BJ (cell line): ENCODE data around the gene ETV7. TPM values are rescaled to one million over a fixed set of nuclear protein-coding genes. Genes with fewer than 3 reads are reported as not detected.

Experiments
- CTCF ChIA-PET: fragments of 350-600 bp; formaldehyde crosslinking; extraction: SDS; loops from one replicate; lab custom pipeline; 2021; ENCODE audit warnings: antibody characterized with exemption, inconsistent platforms; lab: Yijun Ruan, JAX
- POLR2A ChIA-PET: fragments of 300-600 bp; sonication (Branson Sonifier 250); formaldehyde crosslinking; extraction: SDS; loops from one replicate; lab custom pipeline; 2021; ENCODE audit warnings: antibody characterized with exemption; lab: Charles Lee
- DNase-seq: peaks from one replicate; pipeline ENCODE4 v3.0.0-alpha.2; 2011; ENCODE audit warnings: low read depth
- H3K27me3 ChIP-seq: 2 replicates; pipeline ENCODE4 v1.6.0; 2011; ENCODE audit warnings: low read length; ENCODE audit not compliant: control insufficient read depth, insufficient read depth
- H3K36me3 ChIP-seq: 2 replicates; pipeline ENCODE4 v1.5.1; 2011; ENCODE audit warnings: low read length; ENCODE audit not compliant: control insufficient read depth, insufficient read depth
- H3K4me3 ChIP-seq: 2 replicates; pipeline ENCODE4 v1.5.1; 2011; ENCODE audit warnings: low read depth, mild to moderate bottlenecking, control low read depth, low read length
- polyA plus RNA-seq: library from polyadenylated mRNA; depleted of rRNA; stranded (reverse); fragments of >200 nt; gene quantifications from 2 replicates; pipeline ENCODE4 v1.2.3, GENCODE V29; 2011
- TF ChIP-seq, protein P1 (sequence below): IDR thresholded peaks from 2 replicates; pipeline ENCODE4 v1.5.1; 2011; ENCODE audit warnings: low read depth, mild to moderate bottlenecking, control low read depth, inconsistent platforms, low read length, moderate library complexity; ENCODE audit not compliant: insufficient read depth

ETV7 gene
- polyA plus RNA-seq, 1 experiment: 1.8 TPM

DNA sequence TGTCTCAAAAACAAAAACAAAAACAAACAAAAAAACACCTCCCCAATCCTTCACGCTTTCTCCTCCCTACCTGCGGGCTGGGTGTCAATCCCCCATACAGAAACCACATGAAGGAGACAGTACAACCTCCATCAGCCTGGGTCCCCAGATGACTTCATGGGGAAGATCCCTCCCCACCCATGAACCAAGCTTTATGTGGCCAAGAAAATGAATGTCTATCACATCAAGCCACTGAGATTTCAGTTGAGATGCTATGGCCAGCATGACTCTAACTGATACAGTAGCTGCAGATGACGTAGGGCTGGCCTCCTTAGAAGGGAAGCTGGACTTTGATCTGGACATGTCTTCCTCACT is 29.6 kb downstream of the ETV7 start:
- no peak overlapping the region for H3K4me3 ChIP-seq
- H3K36me3 ChIP-seq: no peaks in the 10 kb centered on the region
- POLR2A ChIA-PET: no interaction called here
- CTCF ChIA-PET: interaction anchor here (0.9 to 13.4 kb wide), 9 partner anchors 12 to 330 kb away, joined by 3 to 132 read pairs (median 5); partner anchors contain the start of gene MAPK14
- DNase-seq: no peak
- peaks cover 1% of the 10 kb centered on the region; the same call in 1 of the 2 replicates for H3K27me3 ChIP-seq
- TF ChIP-seq, protein P1, sequence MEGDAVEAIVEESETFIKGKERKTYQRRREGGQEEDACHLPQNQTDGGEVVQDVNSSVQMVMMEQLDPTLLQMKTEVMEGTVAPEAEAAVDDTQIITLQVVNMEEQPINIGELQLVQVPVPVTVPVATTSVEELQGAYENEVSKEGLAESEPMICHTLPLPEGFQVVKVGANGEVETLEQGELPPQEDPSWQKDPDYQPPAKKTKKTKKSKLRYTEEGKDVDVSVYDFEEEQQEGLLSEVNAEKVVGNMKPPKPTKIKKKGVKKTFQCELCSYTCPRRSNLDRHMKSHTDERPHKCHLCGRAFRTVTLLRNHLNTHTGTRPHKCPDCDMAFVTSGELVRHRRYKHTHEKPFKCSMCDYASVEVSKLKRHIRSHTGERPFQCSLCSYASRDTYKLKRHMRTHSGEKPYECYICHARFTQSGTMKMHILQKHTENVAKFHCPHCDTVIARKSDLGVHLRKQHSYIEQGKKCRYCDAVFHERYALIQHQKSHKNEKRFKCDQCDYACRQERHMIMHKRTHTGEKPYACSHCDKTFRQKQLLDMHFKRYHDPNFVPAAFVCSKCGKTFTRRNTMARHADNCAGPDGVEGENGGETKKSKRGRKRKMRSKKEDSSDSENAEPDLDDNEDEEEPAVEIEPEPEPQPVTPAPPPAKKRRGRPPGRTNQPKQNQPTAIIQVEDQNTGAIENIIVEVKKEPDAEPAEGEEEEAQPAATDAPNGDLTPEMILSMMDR: no peak

DNA sequence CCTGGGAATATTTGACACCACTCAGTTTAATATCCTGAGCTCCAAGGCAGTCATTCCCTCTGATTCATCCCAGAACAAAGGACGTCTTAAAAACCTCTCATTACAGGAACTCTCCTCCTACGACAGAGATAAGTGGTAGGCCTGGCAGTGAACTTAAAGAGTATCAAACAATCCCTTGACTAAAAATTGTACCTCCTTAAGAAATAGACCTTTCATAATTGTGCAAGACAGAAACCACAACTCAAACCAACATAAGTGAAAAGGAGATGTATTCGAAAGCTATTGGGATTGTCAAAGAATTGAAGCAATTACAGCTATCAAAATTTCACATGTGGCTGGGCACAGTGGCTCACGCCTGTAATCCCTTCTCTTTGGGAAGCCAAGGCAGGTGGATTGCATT is 31.6 kb downstream of the ETV7 start:
- Histone ChIP-seq H3K36me3 (no peaks in the 10 kb centered on the region), H3K4me3 (no peak overlapping the region), H3K27me3 (peaks cover 1% of the 10 kb centered on the region; the same call in 1 of the 2 replicates)
- ChIA-PET CTCF (interaction anchor here (0.8 to 13.4 kb wide), 3 partner anchors 10 to 53 kb away, joined by 3 to 132 read pairs (median 5); no protein-coding TSS in a partner anchor), POLR2A (no interaction called here)
- no peak for DNase-seq
- TF ChIP-seq, protein P1: no peak

DNA sequence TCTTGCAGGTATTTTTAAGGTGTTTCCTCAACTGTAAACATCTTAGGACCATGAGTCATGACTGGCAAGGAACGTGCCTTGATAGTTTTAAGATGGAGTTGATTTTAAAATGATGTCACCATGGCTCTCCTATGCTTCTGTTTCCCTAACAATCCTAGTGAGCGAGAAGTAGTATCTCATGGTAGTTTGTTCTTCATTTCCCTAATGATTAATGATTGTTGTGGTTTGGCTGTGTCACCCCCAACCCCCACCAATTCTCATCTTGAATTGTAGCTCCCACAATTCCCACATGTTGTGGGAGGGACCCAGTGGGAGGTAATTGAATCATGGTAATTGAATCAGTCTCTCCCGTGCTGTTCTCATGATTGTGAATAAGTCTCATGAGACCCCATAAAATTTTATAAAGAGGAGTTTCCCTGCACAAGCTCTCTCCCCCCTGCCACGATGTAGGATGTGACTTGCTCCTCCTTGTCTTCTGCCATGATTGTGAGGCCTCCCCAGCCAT is 34.0 kb downstream of the ETV7 start:
- no peak for DNase-seq
- TF ChIP-seq, protein P1: no peak
- CTCF ChIA-PET: interaction anchor here (13.4 kb wide), 1 partner anchor 12 kb away, joined by 132 read pairs; no protein-coding TSS in a partner anchor
- Histone ChIP-seq H3K36me3 (no peaks in the 10 kb centered on the region), H3K27me3 (peaks cover 2% of the 10 kb centered on the region), H3K4me3 (no peak overlapping the region)
- POLR2A ChIA-PET: no interaction called here

DNA sequence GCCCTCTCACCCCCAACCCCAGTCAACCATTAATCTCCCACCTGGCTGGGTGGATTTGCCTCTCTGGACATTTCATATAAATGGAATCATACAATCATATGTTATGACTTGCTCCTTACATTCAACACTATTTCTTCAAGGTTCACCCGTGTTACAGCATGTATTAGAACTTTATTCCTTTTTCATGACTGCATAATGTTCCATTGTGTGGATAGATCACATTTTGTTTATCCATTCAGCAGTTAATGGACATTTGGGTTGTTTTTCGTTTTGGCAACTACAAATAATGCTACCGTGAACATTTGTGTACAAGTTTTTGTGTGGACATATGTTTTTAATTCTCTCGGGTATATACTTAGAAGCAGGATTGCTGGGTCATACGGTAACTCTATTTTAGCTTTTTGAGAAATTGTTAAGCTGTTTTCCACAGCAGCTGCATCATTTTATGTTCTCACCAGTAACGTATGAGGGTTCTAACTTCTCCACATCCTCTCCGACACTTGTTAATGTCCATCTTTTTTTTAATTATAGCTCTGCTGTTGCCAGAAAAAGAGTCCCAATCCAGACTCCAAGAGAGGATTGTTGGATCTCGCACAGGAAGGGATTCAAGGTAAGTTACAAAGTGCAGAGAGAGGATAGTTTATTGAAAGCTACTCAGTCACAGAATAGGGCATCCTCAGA is 34.9 kb downstream of the ETV7 start:
- H3K36me3 ChIP-seq: no peaks in the 10 kb centered on the region
- no peak for DNase-seq
- H3K27me3 ChIP-seq: peaks cover 2% of the 10 kb centered on the region
- CTCF ChIA-PET: interaction anchor here (1.2 to 13.4 kb wide), 4 partner anchors 7 to 50 kb away, joined by 3 to 132 read pairs (median 10); no protein-coding TSS in a partner anchor
- no peak overlapping the region for H3K4me3 ChIP-seq
- POLR2A ChIA-PET: no interaction called here
- TF ChIP-seq, protein P1: no peak
